ENCODE data around the gene SEC61A2.

DNA sequence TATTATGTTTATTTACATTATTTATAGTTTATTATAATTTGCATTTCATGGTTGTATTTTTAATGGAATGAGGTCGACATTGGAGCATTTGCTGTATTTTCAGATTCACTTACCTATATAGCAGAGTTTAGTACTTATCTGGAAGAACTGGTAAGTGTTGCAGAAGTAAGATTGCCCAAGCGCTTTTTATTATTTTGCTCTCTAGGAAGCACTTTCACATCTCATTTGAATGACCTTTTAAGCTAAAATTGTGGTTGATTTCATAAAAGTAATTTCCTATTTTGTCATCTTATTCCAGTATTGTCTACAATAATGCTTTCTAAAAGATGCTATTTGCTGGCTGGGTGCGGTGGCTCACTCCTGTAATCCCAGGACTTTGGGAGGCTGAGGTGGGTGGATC is 28.6 kb downstream of the SEC61A2 start:
- TF ChIP-seq REST (IDR thresholded peaks at IDR 0.05; ENCODE audit: insufficient replicate concordance, low read depth) (no peak), POLR2AphosphoS5 (IDR thresholded peaks at IDR 0.05; ENCODE audit: low read depth) (no peak), CTCF (IDR thresholded peaks at IDR 0.05; ENCODE audit: insufficient read depth, low read length) (no peak), GABPA (IDR thresholded peaks at IDR 0.05; ENCODE audit: low read depth) (no peak)
